Hepatocyte (in vitro differentiated cells): ENCODE measurements around the gene P2RY14.

Source experiments
- CTCF ChIP-seq: fragments of 200-600 bp; sonication (generic); IDR thresholded peaks from 2 replicates; pipeline ENCODE4 v1.5.1; 2016; ENCODE audit warnings: antibody characterized with exemption, mild to moderate bottlenecking; ENCODE audit not compliant: poor library complexity
- EZH2 ChIP-seq: fragments of 200-600 bp; sonication (generic); IDR thresholded peaks from 2 replicates; pipeline ENCODE4 v1.6.1; 2016; ENCODE audit warnings: antibody characterized with exemption, mild to moderate bottlenecking, borderline replicate concordance

- no peak for TF ChIP-seq CTCF
- TF ChIP-seq EZH2: no peak
Observed at GRCh38 chr3:151226825-151227224, 51.5 kb downstream of the P2RY14 start.
